Glomerular endothelial cell (primary cell): ENCODE measurements around the gene ZNF225. TPM values are rescaled to one million over a fixed set of nuclear protein-coding genes. Genes with fewer than 3 reads are reported as not detected.
"Not testable (repeated sequence)": the region's sequence is repeated elsewhere in the genome, so short reads cannot be mapped to it uniquely, and the experiment has no call there.

Experiments
- DNase-seq: peaks from one replicate; pipeline ENCODE4 v3.0.0-alpha.2; 2011; ENCODE audit warnings: low read depth, low spot score; ENCODE audit errors: extremely low read depth
- total RNA-seq: library from RNA; depleted of rRNA; stranded (reverse); fragments of >200 nt; gene quantifications from 2 replicates; pipeline ENCODE4 v1.2.3, GENCODE V29; 2015

Gene ZNF225
- 2.4 and 3.2 TPM in 2 replicates for total RNA-seq

DNA sequence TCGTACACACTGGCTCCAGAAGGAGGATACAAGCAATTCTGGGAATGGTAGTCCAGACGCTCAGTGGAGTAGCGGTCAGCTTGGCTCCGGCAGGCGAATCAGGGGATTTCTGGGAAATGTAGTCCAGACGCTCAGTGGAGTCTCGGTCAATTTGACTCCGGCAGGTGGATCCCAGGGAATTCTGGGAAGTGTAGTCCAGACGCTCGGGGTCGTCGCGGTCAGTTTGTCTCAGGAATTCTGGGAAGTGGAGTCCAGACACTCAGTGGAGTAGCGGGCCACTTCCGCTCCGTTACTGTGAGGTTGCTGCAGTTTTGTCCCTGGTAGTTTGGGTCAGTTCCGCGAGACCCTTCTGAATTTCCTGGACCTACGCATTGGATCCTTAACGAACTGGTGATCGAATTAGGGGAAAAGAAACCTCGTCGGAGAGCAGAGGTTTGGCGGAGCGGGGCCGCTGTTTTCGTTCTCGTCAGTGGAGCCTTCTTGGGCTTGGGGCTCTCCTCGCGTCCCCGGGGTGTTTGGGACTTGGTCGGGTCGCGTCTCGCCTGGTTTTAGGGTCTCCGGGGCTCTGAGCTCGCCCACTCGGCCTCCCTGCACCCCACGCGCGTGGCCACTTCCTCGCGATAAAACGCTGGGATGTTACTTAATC lies at the start of gene ZNF225:
TSS of gene ZNF225 (plus strand) at position 262 of the 646 bp plus-strand sequence. CDS start 2,429 bp downstream, outside the sequence.
- DNase-seq = peak; percentile 93

DNA sequence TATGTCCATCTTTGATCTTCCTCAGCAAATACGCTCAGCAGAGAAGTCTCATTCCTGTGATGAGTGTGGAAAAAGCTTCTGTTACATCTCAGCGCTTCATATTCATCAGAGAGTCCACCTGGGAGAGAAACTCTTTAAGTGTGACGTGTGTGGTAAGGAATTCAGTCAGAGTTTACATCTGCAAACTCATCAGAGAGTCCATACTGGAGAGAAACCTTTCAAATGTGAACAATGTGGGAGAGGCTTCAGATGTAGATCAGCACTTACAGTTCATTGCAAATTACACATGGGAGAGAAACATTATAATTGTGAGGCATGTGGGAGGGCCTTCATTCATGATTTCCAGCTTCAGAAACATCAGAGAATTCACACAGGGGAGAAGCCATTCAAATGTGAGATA lies 46.9 kb upstream of the ZNF225 start:
- DNase-seq = no peak

DNA sequence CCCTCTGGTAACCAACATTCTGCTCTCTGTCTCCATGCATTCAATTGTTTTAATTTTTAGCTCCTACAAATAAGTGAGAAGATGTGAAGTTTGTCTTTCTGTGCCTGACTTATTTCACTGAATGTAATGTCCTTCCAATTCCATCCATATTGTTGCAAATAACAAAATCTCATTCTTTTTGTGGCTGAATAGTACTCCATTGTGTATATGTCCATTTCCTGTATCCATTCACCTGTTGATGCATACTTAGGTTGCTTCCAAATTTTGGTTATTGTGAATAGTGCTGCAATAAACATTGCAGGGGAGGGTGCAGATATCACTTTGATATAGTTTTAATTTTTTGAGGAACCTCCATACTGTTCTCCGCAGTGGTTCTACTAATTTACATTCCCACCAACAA lies 43.8 kb upstream of the ZNF225 start:
- DNase-seq = no peak

DNA sequence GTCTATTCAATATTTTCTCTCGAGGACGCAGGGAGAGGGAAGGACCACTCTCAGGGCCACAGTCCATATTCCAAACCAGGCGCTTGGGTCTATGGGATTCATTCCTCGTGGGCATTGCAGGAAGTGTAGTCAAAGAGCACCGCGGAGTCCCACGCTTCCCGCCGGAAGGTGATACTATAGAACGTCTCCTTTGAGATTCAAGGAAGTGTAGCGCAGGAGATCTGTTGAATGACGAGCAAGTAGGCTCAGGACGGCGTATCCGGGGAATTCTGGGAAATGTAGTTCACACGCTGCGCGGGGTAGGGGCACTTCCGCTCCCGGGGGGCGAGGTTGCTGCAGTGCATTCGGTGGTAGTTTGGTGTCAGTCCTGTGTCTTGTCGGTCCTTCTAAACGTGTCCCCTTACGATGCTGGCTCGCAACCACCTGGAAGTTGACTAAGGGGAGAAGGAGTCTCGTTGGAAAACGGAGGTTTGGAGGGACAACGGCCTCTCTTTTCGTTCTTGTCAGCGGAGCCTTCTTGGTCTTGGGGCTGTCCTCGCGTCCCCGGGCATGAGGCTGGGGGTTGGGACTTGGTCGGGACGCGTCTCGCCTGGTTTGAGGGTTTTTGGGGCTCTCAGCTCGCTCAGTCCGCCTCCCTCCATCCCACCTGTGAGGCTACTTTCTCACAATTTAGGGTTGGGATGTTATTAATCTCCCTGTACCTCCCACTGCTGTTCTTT lies 41.2 kb upstream of the ZNF225 start, which contains the start of gene ZNF284:
TSS of gene ZNF284 (plus strand) at position 336 of the 719 bp plus-strand sequence. CDS start 4,231 bp downstream, outside the sequence.
- no peak for DNase-seq

DNA sequence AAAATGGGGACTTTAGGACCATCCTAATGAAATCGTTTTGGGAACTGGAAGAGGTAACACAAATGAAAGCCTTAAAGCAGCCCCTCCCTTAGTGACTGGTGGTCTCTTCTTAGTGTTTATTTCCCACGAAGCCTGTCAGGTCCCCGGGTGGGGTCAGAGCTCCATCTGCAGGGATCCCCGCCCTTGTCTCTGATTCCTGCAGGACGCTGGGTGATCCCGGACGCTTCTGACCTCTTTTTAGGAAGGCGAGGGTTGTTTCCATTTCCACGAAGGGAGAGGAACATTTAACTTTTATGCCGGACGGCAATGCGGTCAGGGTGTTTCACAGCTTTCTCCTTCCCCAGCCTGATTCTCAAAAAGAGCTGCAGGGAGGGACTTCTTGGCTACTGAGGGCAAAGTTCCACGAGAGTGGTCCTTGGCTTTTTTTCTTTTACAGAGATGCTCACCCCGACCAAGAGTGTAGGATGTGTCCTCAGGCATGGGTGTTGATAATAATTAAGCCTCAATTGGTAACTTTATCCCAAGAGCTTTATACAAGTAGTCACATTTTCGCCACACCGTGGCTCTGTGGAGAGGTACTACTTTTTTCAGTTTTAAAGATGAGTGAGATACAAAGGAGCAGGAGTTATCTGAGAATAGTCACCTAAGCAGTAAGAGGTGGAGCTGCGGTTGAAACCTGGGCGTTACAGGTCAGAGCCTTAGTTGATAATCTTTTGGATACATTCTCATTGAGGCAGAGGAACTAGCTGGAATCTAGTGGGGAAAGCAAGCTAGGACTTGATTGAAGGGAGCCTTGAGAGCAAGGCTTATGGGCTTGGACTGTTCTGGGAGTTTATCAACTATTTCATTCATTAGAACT lies 40.4 kb upstream of the ZNF225 start:
- no peak for DNase-seq

DNA sequence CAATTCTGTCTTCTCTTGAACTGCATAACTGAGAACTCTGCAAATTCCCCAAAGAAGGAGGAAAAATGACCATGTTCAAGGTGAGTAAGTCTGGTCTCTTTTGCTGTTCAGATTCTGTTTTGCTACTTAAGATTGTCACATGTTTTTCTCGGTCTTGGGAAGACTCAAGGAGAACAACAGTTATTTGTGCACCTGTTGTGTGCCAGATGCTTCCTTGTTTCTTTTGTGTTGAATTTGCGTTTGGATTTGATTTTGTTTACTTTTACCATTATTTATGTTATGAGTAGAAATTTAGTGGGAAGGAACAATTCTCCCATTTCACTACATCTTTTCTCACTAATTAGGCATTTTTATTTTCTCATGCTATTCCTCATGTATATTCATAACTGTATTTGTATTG lies 36.9 kb upstream of the ZNF225 start:
- no peak for DNase-seq

DNA sequence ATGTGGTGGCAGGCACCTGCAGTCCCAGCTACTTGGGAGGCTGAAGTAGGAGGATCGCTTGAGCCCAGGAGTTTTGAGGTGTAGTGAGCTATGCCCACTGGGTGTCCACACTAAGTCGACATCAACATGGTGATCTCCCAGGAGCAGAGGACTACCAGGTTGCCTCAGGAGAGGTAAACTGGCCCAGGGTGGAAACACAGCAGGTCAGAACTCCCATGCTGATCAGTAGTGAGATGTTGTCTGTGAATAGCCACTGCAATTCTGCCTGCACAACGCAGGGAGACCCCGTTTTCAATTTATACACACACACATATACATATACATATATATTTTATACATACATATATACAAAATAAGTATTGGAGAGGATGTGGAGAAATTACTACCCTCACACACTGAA lies 21.1 kb upstream of the ZNF225 start:
- DNase-seq = no peak

DNA sequence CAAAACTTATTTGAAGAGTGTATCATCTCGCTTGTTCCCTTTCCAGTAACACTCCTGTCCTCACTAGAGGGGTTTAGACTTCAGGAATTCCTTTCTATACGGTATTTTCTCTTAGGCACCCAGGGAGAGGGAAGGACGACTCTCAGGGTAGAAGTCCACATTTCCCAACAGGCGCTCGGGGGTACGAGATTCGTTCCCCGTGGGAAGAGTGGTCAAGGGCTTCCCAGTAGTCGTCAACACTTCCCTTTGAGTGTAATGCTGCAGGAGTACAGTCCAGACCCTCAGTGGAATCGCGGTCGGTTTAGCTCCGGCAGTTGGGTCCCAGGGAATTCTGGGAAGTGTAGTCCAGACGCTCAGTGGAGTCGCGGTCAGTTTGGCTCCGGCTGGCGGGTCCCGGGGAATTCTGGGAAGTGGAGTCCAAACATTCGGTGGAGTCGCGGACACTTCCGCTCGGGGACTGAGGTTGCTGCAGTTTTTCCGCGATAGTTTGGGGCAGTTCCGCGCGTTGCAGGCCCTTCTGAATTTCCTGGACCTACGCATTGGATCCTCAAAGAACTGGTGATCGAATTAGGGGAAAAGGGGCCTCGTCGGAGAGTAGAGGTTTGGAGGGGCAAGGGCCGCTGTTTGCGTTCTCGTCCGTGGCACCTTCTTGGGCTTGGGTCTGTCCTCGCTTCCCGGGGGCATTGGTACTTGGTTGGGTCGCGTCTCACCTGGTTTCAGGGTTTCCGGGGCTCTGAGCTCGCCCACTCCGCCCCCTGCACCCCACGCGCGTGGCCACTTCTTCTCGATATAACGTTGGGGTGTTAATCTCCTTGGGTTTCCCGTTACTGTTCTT lies 19.1 kb upstream of the ZNF225 start, which contains the start of gene ZNF224:
TSS of gene ZNF224 (plus strand) at position 431 of the 835 bp plus-strand sequence. CDS start 3,513 bp downstream, outside the sequence.
- DNase-seq = no peak

DNA sequence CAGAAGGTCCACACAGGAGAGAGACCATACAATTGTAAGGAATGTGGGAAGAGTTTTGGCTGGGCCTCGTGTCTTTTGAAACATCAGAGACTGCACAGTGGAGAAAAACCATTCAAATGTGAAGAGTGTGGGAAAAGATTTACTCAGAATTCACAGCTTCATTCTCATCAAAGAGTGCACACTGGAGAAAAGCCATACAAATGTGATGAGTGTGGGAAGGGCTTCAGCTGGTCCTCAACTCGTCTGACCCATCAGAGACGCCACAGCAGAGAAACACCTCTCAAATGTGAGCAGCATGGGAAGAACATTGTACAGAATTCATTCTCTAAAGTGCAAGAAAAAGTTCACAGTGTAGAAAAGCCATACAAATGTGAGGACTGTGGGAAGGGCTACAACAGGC lies 5.4 kb upstream of the ZNF225 start:
- DNase-seq = no peak

DNA sequence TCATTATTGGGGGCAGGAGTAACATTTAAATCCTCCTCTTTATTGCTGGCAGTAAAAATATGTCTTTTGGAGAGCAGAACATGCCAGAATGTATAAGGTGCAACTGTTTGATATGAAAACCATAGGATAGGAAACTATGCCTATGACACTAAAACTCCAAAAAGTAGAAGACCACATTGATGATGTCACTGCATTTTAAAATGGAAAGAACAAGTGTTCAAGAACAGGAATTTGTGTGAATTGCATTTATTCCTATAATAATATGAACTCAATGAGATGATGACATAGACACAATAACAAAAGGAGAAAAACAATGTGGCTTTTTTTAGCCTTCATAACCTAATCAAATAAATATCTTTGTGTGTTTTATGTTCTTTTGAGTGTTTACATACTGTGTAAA lies 3.7 kb upstream of the ZNF225 start:
- DNase-seq = no peak

DNA sequence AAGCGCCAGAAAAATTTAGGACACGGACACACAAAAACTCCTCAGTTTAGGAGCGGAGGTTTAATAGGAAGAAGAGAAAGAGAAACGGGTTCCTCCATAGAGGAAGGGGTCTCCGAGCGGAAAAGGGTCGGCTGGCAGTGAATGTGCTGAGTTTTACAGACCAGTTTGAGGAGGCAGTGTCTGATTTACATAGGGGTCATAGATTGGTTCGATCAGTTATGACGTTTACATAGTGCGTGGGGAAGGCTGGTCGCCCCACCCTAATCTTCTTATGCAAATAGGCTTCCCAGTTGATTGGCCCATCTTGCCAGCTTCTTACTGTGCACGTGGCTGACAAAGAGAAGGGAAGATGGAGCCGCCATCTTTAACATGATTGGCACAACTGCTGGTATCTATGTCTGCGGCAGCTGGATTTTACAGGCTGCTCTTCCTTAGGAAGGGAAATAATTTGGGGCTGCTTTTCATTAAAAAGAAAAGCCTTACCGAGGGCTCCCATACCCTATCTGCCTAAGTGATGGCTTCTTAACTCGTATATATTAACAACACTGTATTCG lies 1.2 kb upstream of the ZNF225 start:
- no peak for DNase-seq

DNA sequence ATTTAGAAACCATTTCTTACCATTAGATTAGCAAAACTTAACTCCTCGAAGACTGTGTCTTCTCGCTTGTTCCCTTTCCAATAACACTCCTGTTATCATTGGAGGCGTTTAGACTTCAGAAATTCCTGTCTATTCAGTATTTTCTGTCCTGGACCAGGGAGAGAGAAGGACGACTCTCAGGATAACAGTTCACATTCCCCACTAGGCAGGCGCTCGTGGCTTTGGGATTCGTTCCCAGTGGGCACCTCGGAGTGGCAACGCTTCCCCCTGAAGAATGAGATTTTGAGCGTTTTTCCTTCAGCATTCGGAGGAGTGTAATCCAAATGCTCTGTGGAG lies 429 bp upstream of the ZNF225 start:
- DNase-seq = no peak

DNA sequence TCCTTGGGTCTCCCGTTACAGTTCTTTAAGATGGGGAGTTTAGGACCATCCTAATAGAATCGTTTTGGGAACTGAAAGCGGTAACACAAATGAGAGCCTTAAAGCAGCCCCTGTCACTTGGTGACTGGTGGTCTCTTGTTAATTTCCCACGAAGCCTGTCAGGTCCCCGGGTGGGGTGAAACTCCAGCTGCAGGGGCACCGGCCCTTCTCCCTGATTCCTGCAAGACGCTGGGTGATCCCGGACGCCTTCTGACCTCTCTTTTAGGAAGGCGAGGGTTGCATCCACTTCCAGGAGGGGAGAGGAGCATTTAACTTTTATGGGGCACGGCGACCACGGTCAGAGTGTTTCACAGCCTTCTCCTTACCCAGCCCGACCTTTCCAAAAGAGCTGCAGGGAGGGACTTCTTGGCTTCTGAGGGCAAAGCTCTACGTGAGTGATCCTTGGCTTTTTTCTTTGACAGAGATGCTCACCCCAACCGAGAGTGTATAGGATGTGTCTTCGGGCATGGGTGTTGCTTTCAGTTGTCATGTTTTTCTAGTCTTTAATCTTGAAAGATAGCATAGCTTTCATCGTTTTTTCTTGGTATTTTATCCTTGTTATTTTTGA lies 688 bp downstream of the ZNF225 start:
- DNase-seq = no peak

DNA sequence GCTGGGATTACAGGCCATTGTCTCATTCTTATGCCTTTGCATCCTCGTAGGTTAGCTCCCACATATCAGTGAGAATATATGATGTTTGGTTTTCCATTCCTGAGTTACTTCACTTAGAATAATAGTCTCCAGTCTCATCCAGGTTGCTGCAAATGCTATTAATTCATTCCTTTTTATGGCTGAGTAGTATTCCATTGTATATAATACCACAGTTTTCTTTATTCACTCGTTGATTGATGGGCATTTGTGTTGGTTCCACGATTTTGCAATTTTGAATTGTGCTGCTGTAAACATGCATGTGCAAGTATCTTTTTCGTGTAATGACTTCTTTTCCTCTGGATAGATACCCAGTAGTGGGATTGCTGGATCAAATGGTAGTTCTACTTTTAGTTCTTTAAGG lies 8.0 kb downstream of the ZNF225 start:
- not testable (repeated sequence) for DNase-seq

DNA sequence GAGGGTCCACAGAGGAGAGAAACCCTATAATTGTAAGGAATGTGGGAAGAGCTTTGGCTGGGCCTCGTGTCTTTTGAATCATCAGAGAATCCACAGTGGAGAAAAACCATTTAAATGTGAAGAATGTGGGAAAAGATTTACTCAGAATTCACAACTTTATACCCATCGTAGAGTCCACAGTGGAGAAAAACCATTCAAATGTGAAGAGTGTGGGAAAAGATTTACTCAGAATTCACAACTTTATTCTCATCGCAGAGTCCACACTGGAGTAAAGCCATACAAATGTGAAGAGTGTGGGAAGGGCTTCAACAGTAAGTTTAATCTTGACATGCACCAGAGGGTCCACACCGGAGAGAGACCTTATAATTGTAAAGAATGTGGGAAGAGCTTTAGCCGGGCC lies 18.8 kb downstream of the ZNF225 start:
- DNase-seq = no peak

DNA sequence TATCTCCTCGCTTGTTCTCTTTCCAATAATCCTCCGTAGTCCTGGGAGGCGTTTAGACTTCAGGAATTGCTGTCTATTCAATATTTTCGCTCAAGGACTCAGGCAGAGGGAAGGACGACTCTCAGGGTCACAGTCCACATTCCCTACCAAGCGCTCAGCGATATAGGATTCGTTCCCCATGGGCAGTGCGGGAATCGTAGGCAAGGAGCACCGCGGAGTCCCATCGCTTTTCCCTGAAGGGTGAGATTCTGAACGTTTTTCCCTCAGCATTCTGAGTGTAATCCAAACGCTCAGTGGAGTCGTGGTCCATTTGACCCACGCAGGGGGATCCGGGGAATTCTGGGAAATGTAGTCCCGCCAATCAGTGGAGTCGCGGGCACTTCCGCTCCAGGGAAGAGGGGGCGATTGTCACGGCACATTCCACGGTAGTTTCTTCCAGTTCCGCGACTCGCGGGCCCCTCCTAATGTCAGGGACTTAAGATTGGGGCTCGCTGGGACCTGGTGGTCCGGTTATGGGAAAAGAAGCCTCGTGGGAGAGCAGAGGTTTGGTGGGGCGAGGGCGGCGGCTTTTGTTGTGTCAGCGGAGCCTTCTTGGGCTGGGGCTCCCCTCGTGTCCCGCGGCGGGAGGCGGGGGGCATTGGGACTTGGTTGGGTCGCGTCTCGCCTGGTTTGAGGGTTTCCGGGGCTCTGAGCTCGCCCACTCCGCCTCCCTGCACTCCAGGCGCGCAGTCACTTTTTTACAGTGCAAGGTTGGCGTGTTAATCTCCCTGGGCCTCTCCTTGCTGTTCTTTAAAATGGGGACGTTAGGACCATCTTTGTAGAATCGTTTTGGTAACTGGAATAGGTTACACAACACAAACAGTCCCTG lies 28.2 kb downstream of the ZNF225 start, which contains the start of gene ZNF234:
TSS of gene ZNF234 (plus strand) at position 364 of the 868 bp plus-strand sequence. CDS start 3,079 bp downstream, outside the sequence.
- DNase-seq = no peak

DNA sequence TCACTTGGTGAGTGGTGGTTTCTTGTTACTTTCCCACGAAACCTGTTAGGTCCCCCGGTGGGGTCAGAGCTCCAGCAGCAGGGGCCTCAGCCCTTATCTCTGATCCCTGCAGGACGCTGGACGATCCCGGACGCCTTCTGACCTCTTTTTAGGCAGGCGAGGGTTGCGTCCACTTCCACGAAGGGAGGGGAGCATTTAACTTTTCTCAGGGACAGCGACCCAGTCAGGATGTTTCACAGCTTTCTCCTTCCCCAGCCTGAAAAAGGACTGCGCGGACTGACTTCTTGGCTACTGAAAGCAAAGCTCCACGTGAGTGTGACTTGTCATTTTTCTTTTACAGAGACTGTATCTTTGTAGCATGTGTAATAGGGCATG lies 28.8 kb downstream of the ZNF225 start:
- DNase-seq = no peak

DNA sequence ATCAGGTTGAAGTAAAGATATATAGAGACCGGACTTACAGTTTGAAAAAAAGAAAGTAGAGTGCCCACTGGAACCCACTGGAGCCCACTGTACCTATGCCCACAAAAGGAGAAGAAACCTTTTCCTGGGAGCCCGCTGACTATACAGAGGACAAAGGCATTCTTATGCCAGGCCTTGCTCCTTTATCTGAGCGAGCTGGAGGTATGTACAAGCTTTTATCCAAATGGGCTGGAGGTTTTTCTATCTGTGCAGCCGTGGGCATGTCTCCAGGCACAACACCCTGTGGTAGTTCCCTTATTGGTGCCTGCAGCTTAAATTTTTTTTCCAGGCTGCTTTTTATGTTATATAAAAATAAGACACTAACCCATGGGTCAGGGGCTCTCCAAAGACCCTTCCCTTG lies 36.6 kb downstream of the ZNF225 start:
- no peak for DNase-seq

DNA sequence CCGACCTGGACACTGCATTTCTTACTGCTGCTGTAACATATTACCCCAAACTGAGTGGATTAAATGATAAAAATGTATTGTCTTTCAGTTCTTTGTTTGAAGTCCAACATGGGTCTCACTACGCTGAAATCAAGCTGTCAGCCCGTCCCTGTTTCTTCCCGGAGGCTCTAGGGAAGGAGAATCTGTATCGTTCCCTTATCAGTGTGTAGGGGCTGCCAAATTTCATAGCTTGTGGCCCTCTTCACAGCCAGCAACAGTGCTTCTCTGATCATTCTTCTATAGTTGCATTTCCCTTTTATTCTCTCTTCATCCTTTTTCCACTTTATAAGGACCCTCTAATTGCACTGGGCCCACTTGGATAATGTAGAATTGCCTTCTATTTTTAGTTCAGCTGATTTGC lies 38.3 kb downstream of the ZNF225 start:
- DNase-seq = no peak
